ENCODE data around the gene PNPLA5. TPM values are rescaled to one million over a fixed set of nuclear protein-coding genes. Genes with fewer than 3 reads are reported as not detected.
"Not testable (repeated sequence)": the region's sequence is repeated elsewhere in the genome, so short reads cannot be mapped to it uniquely, and the experiment has no call there.

PNPLA5 gene
- total RNA-seq, 1 experiment from 2014 or later, result 0.23 TPM

DNA sequence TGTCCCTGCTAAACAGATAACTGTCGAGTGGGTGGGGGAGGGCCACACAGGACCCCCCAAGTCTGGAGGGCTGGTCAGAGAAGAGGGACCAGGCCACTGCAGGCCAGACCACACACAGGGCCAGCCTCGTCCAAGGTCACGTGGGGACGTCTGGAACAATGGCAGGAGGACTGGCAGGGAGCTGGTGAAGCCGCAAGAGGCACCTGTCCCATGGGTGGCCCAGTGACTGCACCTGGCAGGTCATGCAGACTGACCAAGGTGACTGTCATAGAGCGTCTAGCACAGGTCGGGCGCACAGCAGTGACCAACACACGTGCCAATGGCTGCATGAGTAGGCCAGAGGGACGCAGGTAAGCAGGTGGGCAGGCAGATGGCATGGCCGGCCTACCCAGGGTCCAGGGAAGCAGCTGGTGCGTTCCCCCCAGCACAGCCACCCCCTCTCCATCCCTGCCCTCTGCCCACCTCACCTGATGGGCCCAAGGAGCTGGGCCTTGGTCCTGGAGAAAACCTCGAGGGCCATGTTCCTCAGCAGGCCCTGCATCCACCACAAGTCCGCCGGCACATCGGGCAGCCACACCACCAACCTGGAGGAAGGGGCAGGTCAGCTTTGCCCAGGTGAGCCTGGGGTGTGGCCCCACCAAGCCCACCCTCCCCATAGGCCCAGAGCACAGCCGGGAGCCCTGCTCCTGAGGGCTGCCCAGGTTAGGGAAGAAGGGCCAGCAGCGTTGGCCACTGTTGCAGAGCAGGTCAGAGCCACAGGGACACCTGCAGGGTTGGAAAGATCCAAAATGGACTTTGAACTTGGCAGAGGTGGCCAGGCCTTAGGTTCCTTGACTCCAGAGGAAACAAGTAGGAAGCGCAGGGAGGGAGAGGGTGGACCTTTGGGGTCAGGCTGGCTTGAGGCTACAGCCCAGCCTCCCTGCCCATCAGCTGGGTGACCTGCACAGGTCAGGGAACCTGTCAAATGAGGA is 10.4 kb downstream of the PNPLA5 start:
- no peak for DNase-seq (ENCODE audit: low read depth)

DNA sequence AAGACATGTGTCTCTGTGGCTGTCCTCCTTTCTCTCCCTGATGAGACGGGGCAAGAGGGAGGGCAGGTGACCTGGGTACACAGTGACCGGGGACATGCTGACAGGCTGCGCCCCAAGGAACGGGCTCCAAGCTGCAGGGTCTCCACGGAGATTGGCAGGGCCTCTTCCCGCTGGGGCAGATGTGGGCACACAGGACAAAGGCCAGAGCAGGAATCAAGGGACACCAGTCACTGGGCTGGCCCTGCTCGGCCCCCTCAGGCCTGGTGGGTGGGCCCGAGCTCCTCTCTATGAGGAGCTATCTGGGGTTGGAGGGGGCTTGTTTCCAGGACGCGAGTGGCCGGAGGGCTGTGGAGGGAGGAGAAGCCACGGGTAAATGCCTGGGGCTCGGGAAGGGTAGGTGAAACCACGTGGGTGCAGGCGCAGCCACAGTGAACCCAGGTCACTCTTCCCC is 11.2 kb downstream of the PNPLA5 start:
- DNase-seq (ENCODE audit: low read depth), result no peak

DNA sequence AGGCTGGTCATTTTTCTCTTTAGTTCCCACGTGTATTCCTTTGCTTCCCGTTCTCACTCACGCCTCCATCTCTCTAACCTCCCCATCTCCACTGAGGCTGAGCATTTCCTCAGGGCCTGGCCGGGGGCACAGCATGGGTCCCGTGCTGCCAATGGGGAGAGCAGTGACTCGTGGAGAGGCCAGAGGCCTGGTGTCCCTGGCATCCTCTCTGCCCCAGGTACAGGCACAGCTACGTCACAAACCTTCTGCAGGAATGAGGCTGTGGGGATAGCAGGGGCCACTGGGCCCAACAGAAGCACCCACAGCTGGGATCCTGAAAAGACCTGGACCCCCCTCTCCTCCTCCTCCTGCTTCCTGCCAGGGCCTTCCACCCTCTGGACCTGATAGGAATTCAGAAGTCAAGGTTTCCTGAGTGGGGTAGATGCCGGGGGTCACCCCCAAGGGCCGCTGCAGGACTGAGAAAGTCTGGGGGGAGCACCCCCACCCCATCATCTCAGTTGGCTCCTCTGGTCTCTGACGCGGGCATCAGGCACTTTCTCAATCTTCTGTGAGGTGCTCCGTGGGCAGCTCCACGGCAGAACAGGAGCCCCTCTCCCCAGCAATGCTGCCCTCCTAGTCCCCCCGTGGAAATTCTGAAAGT is 11.8 kb downstream of the PNPLA5 start:
- DNase-seq (ENCODE audit: low read depth), result no peak

DNA sequence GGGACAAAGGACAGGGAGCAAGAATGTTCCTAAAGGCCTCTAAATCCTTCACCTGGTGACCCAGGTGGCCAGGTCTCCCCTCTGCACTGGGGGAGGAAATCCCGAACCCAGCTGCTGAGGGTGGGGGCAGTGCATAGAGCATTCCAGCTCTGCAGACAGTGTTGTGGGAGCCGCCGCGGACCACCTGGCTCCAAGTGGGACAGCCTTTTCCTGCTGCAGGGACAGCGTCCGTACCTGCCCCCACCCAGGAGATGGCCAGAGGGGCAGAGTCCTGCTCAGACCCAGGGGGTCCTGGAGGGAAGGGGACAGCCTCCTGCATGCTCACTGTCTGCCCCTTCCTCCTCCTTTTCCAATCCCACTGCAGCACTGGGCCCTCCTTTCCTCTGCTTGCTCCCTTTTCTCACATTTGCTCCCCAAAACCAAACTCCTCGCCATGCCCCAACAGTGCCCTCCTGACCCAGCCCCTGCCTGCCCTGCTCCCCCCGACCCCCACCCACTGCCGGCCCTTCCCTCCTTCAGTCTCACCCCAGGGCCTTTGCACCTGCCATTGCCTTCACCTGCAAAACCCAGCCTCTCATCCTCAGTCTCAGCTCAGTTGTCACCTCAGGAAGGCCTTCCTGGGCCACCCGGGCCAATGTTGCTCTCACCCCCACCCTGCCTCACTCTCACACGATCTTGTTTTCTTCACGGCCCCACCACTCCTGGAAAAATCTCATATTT is 12.8 kb downstream of the PNPLA5 start:
- no peak for DNase-seq (ENCODE audit: low read depth)

DNA sequence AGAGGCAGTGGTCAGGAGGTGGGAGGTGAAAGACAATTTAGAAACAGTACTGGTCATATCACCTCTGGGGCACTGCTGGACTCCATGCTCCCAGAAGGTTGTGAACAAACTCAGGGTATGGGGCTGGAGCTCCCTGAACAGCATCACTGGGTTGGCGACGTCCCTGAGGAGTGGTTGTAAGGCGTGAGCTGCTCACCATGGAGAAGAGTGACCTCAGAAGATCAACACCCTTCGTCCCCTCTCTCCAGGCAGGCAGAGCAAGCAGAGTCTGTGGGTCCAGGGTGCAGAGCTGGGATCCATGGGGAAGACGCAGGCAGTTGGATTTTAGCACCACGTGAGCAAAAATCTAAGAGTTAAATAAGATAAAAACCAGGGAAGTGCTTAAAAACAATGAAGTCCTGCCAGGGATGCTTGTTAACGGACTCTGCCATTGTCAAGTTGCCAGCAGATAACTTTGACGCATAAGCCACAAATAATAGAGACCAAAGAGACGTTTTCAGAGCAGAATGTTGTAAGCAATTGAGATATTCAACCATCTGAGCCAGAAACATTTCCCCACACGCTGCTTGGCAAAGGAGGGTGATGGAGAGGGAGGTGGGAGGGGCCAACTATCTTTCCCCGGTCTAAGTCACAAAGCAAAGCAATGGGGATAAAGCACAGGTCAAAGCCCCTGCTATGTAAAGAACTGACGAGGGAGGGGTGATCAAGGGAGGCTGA is 13.6 kb downstream of the PNPLA5 start:
- DNase-seq (ENCODE audit: low read depth), result no peak

DNA sequence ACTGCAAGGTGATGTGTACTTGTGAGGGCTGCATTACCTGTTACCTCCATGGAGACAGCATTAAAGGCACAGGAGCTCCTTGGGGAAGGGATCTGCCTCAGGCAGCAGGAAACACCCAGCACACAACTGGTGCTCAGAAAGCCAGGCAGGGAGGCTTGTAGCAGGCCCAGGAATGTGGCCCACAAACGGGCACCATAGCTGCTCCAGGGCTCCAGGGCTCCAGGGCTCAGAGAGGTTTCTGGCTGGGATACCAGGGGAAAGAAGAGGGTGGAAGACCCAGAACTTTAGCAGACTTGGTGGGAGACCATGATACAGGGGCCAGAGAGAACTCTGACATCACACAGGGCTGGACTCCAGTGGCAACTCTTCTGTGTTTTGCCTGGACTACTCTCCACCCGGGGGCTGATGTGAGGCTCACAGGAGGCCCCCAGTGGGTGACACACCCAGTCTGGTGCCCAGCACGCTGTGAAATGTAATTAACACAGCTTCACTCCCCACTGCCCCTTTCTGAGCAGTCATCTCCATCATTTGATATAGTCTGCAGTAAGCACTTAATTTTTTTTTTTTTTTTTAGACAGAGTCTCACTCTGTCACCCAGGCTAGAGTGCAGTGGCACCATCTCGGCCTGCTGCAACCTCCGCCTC is 14.8 kb downstream of the PNPLA5 start:
- no peak for DNase-seq (ENCODE audit: low read depth)

DNA sequence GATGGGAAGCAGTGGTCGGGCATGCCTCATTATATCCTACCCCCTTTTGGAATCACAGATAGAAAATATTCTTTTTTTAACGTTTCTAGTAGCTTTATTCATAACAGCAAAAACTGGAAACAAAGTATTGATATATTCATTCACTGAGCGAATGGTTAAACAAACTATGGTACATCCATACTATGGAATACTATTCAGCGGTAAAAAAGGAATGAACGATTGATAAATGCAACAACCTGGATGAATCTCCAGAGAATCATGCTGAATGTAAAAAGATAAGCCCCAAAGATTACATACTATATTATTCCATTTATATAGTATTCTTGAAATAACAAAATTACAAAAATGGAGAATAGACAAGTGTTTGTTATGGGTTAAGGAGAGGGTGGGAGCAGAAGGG is 22.0 kb downstream of the PNPLA5 start:
- no peak for DNase-seq (ENCODE audit: low read depth)

DNA sequence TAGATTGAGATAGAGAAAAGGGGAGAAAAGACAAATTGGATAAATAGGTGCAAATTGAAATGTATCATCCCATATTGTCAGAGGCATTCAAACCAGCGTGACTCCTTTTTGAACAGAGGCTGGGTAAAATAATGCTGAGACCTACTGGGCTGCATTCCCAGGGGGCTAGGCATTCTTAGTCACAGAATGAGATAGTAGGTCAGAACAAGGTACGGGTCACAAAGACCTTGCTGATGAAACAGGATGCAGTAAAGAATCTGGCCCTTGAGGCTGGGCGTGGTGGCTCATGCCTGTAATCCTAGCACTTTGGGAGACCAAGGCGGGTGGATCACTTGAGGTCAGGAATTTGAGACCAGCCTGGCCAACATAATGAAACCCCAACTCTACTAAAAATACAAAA is 22.8 kb downstream of the PNPLA5 start:
- DNase-seq (ENCODE audit: low read depth), result not testable (repeated sequence)

DNA sequence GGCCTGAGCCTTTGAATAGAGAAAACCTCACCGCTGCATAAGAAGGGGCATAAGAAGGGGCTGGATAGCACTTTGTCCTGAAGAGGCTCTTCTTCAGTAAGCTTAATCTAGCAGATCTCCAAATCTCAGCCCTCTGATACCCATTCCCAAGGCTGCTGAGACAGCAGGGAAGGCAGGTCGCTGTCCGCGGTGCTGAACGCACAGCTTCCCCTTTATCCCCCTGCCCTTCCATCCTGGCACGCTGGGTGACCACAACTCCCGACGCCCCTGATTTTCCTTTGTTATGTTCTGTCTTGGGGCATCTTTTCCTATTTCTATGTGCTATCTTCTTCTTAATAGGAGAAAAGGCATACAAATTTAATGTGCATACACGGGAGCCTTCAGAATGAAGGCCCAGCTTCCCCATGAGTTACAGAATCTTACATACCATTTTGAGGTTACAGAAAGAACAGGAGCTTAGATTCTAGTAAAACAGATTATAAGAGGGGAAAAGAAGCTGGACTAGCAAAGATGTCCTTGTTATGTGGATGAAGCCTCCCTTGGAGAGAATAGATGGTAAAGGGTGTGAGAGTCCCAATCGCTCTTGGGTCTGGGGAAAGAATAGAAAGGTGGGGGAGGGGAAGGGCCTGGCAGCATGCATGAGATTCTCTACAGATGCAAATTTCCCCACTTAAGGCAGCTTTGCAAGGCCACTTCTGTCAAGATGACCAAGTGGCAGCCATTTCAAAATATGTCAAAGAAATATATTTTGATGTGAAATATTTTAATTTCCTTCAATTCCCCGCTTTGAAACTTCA is 23.8 kb downstream of the PNPLA5 start:
- DNase-seq (ENCODE audit: low read depth), result peak; percentile 55

DNA sequence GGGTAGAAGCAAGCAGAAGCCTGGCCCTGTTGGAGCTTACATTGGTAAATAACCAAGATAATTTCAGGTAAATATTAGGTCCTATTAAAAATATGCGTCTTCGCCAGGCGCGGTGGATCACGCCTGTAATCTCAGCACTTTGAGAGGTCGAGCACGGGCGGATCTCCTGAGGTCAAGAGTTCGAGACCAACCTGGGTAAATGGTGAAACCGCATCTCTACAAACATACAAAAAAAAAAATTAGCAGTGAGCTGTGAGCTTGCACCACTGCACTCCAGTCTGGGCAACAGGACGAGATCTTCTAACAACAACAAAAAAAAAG is 29.0 kb downstream of the PNPLA5 start:
- no peak for DNase-seq (ENCODE audit: low read depth)

DNA sequence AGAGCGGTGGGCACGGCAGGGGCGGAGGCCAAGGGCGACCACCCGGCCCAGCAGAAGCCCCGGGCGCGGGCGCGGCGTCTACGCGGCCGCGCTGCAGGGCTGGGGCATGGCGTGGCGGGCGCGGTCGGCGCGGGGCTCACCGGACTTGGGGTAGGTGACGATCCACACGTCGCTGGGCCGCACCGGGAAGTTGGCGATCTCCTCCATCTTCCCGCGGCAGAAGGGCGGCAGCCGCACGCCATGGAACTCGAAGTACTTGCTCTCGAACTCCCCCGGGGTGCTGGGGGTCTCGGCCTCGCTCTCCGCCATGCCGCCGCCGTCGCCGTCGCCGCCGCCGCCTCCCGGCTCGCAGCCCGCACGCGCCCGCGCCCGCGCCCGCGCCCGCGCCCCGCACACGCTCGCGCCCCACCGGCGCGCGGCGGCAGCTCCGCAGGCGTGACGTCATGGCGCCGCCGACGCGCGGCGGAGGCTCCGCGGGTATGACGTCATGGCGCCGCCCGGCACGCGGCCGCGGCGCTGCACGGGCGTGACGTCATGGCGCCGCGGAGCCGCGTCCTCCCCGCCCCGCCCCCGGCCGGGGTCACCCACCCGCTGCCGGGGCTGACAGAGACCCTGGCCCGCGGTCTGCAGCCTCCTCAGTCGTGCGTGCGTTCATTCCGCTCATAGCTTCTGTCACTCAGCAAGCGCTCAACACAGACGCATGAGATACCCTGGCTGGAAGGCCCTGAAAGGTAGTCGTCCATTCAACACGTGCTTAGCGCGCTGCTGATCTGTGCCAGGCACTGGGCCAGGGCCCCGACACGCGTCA is 29.5 kb downstream of the PNPLA5 start, which contains the start of gene SULT4A1:
Gene SULT4A1 (minus strand): TSS at position 440 of the 808 bp plus-strand sequence. CDS start 131 bp downstream, at position 309.
- DNase-seq (ENCODE audit: low read depth), result no peak

DNA sequence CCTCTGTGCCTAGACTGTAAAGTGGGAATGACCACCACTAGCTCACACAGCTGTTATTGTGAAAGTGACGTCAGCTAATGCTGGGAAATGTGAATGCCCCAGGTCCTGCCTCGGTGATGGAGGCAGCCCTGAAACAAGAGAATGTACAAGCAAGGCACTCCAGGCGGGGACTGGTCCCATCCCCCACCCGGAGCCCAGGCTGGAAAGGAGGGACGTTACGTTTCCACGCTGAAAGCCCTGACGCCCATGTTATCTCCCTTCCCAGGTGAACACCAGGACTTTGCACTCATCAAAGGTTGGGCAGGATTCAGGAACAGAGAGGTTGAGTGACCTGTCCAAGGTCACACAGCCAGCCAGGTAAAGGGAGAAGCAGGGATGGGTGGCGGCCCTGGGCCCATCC is 30.3 kb downstream of the PNPLA5 start:
- DNase-seq (ENCODE audit: low read depth), result peak; percentile 24

DNA sequence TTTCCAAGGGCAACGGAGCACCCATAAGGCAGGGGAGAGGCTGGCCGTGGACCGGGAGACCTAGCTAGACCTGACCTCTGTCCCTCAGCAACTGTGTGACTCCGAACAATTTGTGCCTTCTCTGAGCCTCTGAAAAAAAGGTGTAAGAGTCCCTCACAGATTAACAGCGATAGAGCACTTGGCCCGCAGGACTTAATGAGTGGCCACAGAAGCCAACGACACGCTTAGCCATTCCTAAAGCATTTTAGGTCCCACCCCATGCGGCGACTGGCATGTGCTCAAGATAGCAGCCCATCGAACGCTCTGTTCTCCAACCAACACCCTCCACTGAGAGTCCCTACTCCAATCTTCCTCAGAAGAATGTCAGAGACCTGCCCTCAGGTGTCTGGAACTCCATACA is 31.0 kb downstream of the PNPLA5 start:
- no peak for DNase-seq (ENCODE audit: low read depth)

DNA sequence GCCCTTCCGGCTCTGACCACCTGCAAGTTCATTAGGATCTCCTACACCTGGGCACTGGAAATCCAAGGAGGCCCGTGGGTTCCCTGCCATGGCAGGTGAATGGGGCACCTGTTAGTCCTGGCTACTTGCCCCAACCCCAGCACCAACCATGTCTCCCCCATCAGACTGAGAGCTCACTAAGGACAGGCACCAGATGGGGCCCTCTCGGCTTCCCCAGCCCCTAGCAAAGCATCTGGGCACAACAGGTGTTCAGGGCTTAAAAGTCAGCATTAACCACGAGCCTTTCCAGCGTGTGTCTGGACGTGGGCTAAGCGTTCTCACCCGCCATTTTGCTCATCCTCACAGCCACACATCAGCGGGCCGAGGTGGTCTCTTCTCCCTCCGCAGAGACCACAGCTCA is 31.7 kb downstream of the PNPLA5 start:
- DNase-seq (ENCODE audit: low read depth), result no peak

DNA sequence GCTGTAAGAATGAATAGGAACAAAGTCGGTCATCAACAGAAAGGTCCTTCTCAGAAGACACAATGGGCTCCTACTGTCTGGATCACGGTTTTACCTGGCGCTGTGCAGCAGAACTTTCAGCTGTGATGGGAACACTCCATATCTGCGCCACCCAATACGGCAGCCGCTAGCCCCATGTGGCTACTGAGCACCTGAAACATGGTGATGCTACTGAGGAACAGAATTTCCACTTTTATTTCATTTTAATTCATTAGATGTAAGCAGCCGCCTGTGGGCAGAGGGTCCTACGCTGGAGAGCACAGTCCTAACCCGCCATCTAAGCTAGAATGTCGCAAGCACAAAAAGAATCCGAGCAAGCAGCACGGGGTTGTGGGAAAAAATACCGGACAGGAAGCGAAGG is 32.2 kb downstream of the PNPLA5 start:
- DNase-seq (ENCODE audit: low read depth), result no peak

DNA sequence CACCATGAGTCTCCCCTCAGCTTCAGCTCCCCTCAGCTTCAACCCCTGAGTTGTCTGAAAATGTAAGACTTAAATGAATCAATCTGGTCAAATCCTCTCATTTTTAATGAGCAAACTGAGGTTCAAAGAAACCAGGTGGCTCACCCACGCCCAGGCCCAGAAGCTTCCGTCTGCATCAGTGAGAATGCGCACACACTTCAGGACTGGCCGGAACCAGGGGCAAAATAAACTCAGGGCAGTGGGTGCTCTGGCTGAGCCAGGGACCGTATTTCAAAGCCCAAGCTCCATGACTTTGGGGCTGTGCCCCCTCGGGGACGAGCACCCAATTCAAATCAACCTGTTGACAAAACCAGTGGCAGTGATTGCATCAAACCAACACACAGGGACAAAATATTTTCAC is 32.6 kb downstream of the PNPLA5 start:
- DNase-seq (ENCODE audit: low read depth), result no peak

DNA sequence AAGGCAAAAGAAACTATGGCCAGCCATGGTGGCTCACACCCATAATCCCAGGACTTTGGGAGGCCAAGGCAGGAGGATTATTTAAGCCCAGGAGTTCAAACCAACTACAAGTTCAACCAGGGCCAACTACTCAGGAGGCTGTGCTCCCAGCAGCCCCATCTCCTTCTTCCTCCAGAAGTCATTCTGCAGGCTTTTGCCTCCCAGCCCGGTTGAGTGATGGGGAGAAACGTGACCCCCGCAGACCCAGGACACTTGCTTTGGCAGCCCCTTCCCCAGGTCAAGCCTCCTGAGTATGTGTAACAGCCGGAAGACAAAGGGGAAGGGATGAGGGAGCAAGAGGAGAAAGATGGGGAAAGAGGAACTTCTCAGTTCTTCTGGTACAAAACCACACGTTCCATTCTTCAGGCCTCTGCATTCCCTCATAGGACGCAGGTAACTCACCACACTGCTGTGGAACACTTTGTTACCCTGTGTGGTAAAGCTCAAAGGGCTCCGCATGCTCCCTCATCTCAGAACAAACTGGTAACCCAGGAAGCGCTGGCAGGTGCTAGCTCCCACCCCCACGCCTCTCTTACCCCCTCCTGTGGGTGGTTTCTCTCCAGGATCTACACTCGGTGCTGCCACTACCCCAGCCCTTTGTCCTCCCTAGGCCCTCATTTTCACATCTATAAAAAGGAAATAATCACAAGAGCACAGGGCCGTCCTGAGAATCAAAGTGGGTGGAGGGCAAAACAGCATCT is 33.5 kb downstream of the PNPLA5 start:
- DNase-seq (ENCODE audit: low read depth), result no peak

DNA sequence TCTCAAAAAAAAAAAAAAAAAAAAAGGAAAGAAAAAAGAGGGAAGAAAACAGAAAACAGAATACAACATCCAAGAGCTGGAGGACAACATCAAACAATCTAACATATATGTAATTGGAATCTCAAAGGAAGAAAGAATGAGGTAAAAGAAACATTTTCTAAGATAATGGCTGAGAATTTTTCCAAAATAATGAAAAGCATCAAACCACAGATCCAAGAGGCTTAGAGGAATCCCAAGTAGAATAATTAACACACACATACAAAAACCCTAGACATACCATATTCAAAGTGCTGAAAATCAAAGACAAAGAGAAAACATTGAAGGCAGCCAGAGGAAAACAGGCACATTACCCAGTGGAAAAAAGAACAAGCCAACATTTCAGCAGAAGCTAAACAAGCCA is 34.4 kb downstream of the PNPLA5 start:
- no peak for DNase-seq (ENCODE audit: low read depth)

DNA sequence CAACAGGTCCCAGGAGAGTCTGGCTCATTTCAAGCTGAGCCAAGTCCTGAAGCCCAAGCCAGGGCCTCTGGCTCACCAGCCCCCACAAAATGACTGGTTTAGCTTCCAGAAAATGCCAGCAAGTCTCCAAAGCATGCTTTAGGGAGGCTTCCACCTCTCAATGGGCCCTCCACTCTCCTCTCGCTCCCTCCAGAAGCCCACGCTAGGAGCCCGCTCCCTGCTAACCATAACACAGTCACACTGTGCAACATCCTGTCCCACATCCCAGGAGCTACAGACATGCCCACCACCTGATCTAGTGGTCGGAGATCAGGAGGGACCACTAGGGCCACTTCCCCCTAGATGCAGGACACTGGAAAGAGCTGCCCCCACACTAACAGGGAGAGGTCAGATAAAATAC is 36.4 kb downstream of the PNPLA5 start:
- DNase-seq (ENCODE audit: low read depth), result no peak
